ENCODE data around the gene MST1. TPM values are rescaled to one million over a fixed set of nuclear protein-coding genes. Genes with fewer than 3 reads are reported as not detected.

Gene MST1
- total and polyA plus RNA-seq, 8 donors = 17.2 to 150 (median 24.7) TPM

DNA sequence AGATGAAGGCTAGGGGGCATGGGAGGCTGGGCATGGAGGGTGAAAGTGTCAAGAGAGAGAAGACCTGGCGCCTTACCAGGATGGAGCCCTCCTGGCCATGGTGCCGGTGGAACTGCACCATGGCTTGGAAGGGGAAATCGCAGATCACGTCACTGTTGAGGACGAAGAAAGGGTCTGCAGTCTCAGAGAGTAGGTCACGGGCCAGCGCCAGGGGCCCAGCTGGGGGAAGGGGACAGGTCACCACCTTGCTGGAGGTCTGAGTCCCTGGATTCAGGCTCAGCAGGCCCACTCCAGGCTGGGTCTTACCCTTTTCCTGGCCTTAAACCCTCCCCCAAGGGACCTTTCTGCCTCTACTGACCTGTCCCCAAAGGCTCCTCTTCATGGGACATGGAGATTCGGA, 33.6 kb upstream of the MST1 start:
- 29 to 39% methylated on average over 8 of the region's 8 CpGs for WGBS, 2 donors
- Histone ChIP-seq H3K4me3 (peak overlapping the region; percentile 90 to 100 (median 98)), H3K36me3 (peaks cover 0 to 20% (median 10%) of the 10 kb centered on the region in 3 donors), H3K4me1 (peaks cover 4 to 17% (median 10%) of the 10 kb centered on the region in 3 donors), H3K9me3 (no peaks in the 10 kb centered on the region), H3K27ac (peak overlapping the region; percentile 94 to 100 (median 98)), H3K27me3 (no peaks in the 10 kb centered on the region)
- FAIRE-seq = no peak
- no peak for TF ChIP-seq CTCF (IDR thresholded peaks at IDR 0.05)
- peak in 4 of 6 donors; percentile 44 to 80 (median 66) for DNase-seq
- no peak for ATAC-seq
- intact Hi-C loops (cut with DNase I) = no loop called here

- Histone ChIP-seq H3K9me3 (no peaks in the 10 kb centered on the region), H3K4me1 (peaks cover 4 to 17% (median 10%) of the 10 kb centered on the region in 3 donors), H3K27me3 (no peaks in the 10 kb centered on the region), H3K4me3 (peak overlapping the region in 3 of 4 donors; percentile 96 to 100 (median 100)), H3K36me3 (peaks cover 0 to 17% (median 8%) of the 10 kb centered on the region in 3 donors), H3K27ac (peak overlapping the region in 1 of 4 donors; percentile 99)
- no peak for TF ChIP-seq CTCF (IDR thresholded peaks at IDR 0.05)
- ATAC-seq (no peak), DNase-seq (peak in 3 of 6 donors; percentile 55 to 65 (median 57)), FAIRE-seq (no peak)
- intact Hi-C loops (cut with DNase I) = no loop called here
- WGBS, 2 donors = 55% methylated on average over 26 of the region's 26 CpGs
These were observed 32.9 kb upstream of the MST1 start for GRCh38 chr3:49721896-49722781.

- no peaks in the 10 kb centered on the region for H3K9me3 ChIP-seq
- no peak for FAIRE-seq
- H3K27ac ChIP-seq = no peak overlapping the region
- peaks cover 4 to 17% (median 8%) of the 10 kb centered on the region in 3 donors for H3K4me1 ChIP-seq
- 51 to 56% methylated on average over 9 of the region's 9 CpGs for WGBS, 2 donors
- no peak for ATAC-seq
- no peaks in the 10 kb centered on the region for H3K27me3 ChIP-seq
- peaks cover 0 to 11% (median 5%) of the 10 kb centered on the region in 3 donors for H3K36me3 ChIP-seq
- peak overlapping the region in 1 of 4 donors; percentile 100 for H3K4me3 ChIP-seq
- TF ChIP-seq CTCF (IDR thresholded peaks at IDR 0.05) = no peak
- intact Hi-C loops (cut with DNase I) = no loop called here
- DNase-seq = no peak
These were observed 32.3 kb upstream of the MST1 start for GRCh38 chr3:49721596-49721895.

GRCh38 chr3:49720855-49721595, 31.8 kb upstream of the MST1 start:
- Histone ChIP-seq H3K4me1 (peaks cover 4 to 17% (median 6%) of the 10 kb centered on the region in 3 donors), H3K27ac (no peak overlapping the region), H3K27me3 (no peaks in the 10 kb centered on the region), H3K9me3 (no peaks in the 10 kb centered on the region), H3K4me3 (no peak overlapping the region), H3K36me3 (peaks cover 0 to 10% (median 5%) of the 10 kb centered on the region in 3 donors)
- TF ChIP-seq CTCF (IDR thresholded peaks at IDR 0.05) = no peak
- DNase-seq (peak in 2 of 6 donors; percentile 53 to 63), FAIRE-seq (no peak), ATAC-seq (no peak)
- intact Hi-C loops (cut with DNase I) = no loop called here
- WGBS, 2 donors = 52 to 58% methylated on average over 4 of the region's 4 CpGs

Measured in pancreas (tissue), 10 donors.